KMS-11 (cell line): ENCODE measurements around the gene DAP.

Source experiments
- H2AFZ ChIP-seq: fragments of 200-600 bp; sonication (generic); 2 replicates; pipeline ENCODE4 v1.6.1; 2016; ENCODE audit warnings: antibody characterized with exemption, mixed run types, low read depth
- H3K27ac ChIP-seq: fragments of 200-600 bp; sonication (generic); 2 replicates; pipeline ENCODE4 v1.6.1; 2016; ENCODE audit warnings: mild to moderate bottlenecking, mixed run types
- H3K27me3 ChIP-seq: fragments of 200-600 bp; sonication (generic); 2 replicates; pipeline ENCODE4 v1.6.1; 2017; ENCODE audit warnings: mild to moderate bottlenecking, low read depth, mixed run types, moderate library complexity; ENCODE audit not compliant: insufficient read depth
- H3K36me3 ChIP-seq: fragments of 200-600 bp; sonication (generic); 2 replicates; pipeline ENCODE4 v1.6.1; 2017; ENCODE audit warnings: mild to moderate bottlenecking, mixed run types; ENCODE audit not compliant: insufficient read depth
- H3K4me1 ChIP-seq: fragments of 200-600 bp; sonication (generic); 2 replicates; pipeline ENCODE4 v1.6.1; 2016; ENCODE audit warnings: mild to moderate bottlenecking, low read depth, mixed run types; ENCODE audit not compliant: poor library complexity, severe bottlenecking
- H3K4me2 ChIP-seq: fragments of 200-600 bp; sonication (generic); 2 replicates; pipeline ENCODE4 v1.7.0; 2016; ENCODE audit warnings: mild to moderate bottlenecking, mixed run types
- H3K4me3 ChIP-seq: fragments of 200-600 bp; sonication (generic); IDR thresholded peaks from 2 replicates; pipeline ENCODE4 v1.6.1; 2017; ENCODE audit warnings: low read depth, low read length, mixed read lengths; ENCODE audit not compliant: insufficient read depth
- H3K79me2 ChIP-seq: fragments of 200-600 bp; sonication (generic); 2 replicates; pipeline ENCODE4 v1.6.1; 2016; ENCODE audit warnings: low read depth, mixed run types; ENCODE audit not compliant: insufficient read depth
- H3K9ac ChIP-seq: fragments of 200-600 bp; sonication (generic); 2 replicates; pipeline ENCODE4 v1.6.1; 2016; ENCODE audit warnings: mild to moderate bottlenecking, mixed run types
- H4K20me1 ChIP-seq: fragments of 200-600 bp; sonication (generic); 2 replicates; pipeline ENCODE4 v1.6.1; 2016; ENCODE audit warnings: mild to moderate bottlenecking, mixed run types; ENCODE audit not compliant: insufficient read depth
- TF ChIP-seq, protein P1 (sequence below): fragments of 200-600 bp; sonication (generic); conservative IDR thresholded peaks from 2 replicates; pipeline ENCODE4 v1.6.1; 2017; ENCODE audit warnings: low read depth, mild to moderate bottlenecking, antibody characterized with exemption, low read length, moderate library complexity, mixed read lengths

The DAP gene

GRCh38 chr5:10797261-10797660 is 36.2 kb upstream of the DAP start:
- no peak overlapping the region for H3K9ac ChIP-seq
- H3K4me3 ChIP-seq, result no peak overlapping the region
- H3K27me3 ChIP-seq, result no peaks in the 10 kb centered on the region
- H3K4me1 ChIP-seq, result peaks cover 25% of the 10 kb centered on the region
- no peaks in the 10 kb centered on the region for H3K79me2 ChIP-seq
- no peak overlapping the region for H3K4me2 ChIP-seq
- H3K36me3 ChIP-seq, result no peaks in the 10 kb centered on the region
- no peaks in the 10 kb centered on the region for H4K20me1 ChIP-seq
- TF ChIP-seq, protein P1, sequence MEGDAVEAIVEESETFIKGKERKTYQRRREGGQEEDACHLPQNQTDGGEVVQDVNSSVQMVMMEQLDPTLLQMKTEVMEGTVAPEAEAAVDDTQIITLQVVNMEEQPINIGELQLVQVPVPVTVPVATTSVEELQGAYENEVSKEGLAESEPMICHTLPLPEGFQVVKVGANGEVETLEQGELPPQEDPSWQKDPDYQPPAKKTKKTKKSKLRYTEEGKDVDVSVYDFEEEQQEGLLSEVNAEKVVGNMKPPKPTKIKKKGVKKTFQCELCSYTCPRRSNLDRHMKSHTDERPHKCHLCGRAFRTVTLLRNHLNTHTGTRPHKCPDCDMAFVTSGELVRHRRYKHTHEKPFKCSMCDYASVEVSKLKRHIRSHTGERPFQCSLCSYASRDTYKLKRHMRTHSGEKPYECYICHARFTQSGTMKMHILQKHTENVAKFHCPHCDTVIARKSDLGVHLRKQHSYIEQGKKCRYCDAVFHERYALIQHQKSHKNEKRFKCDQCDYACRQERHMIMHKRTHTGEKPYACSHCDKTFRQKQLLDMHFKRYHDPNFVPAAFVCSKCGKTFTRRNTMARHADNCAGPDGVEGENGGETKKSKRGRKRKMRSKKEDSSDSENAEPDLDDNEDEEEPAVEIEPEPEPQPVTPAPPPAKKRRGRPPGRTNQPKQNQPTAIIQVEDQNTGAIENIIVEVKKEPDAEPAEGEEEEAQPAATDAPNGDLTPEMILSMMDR, result no peak
- no peak overlapping the region for H2AFZ ChIP-seq
- H3K27ac ChIP-seq, result no peak overlapping the region

DNA sequence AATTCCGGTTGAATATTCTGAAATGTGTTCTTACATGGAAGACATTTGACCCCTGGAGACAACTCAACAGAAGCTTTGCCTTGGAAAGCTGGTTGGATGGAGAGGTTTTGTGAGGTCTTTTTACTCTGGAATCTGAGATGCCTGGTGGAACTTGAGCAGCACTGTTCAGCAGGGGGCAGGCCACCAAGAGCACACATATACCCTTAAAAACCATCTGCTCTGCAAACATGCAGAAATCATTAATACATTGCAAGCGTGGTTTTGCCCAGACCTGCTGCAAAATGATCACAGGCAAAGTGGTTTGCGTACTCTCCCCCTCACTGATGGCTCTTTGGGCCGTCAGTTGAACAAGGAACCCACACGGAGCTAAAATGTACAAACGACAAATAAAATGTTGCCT is 32.8 kb upstream of the DAP start:
- Histone ChIP-seq H3K27ac (no peak overlapping the region), H3K9ac (no peak overlapping the region), H2AFZ (no peak overlapping the region), H3K4me1 (no peaks in the 10 kb centered on the region), H3K4me3 (no peak overlapping the region), H3K4me2 (no peak overlapping the region), H3K79me2 (no peaks in the 10 kb centered on the region), H4K20me1 (no peaks in the 10 kb centered on the region), H3K27me3 (no peaks in the 10 kb centered on the region), H3K36me3 (no peaks in the 10 kb centered on the region)
- TF ChIP-seq, protein P1, result no peak

- Histone ChIP-seq H3K9ac (no peak overlapping the region), H3K4me3 (no peak overlapping the region), H3K79me2 (no peaks in the 10 kb centered on the region), H3K27ac (no peak overlapping the region), H3K4me1 (no peaks in the 10 kb centered on the region), H2AFZ (no peak overlapping the region), H3K36me3 (no peaks in the 10 kb centered on the region), H3K27me3 (no peaks in the 10 kb centered on the region), H4K20me1 (no peaks in the 10 kb centered on the region), H3K4me2 (no peak overlapping the region)
- TF ChIP-seq, protein P1, result no peak
Measured at GRCh38 chr5:10792336-10792735, 31.3 kb upstream of the DAP start.

DNA sequence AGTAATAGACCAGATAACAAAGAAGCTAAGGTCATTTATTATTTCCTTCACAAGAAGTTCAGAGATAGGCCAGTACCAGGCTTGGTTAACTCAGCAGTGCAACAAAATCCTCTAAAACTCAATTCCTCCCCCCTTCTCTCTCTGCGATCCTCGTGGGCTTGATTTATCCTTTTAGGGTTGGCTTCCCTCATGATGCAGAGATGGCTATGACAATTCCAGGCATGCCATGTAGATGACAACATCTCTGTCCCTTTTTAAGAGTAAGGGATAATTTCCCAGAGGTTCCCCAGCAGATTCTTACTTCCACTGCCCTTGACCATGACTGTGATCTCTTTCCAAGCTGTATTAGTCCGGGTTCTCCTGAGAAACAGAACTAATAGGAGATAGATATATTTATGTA is 28.7 kb upstream of the DAP start:
- Histone ChIP-seq H3K27ac (no peak overlapping the region), H3K27me3 (no peaks in the 10 kb centered on the region), H3K4me2 (no peak overlapping the region), H4K20me1 (no peaks in the 10 kb centered on the region), H3K9ac (no peak overlapping the region), H3K4me3 (no peak overlapping the region), H3K79me2 (no peaks in the 10 kb centered on the region), H2AFZ (no peak overlapping the region), H3K36me3 (no peaks in the 10 kb centered on the region), H3K4me1 (no peaks in the 10 kb centered on the region)
- TF ChIP-seq, protein P1, result no peak
